HCEC 1CT (cell line): ENCODE data around the gene TAB2.
"Not testable (repeated sequence)": the region's sequence is repeated elsewhere in the genome, so short reads cannot be mapped to it uniquely, and the experiment has no call there.

Experiments
- DNase-seq: peaks from one replicate; pipeline ENCODE4 v3.0.0-alpha.2; 2017

The TAB2 gene

GRCh38 chr6:149313861-149314260 is 3.7 kb upstream of the TAB2 start:
- DNase-seq, result no peak

DNA sequence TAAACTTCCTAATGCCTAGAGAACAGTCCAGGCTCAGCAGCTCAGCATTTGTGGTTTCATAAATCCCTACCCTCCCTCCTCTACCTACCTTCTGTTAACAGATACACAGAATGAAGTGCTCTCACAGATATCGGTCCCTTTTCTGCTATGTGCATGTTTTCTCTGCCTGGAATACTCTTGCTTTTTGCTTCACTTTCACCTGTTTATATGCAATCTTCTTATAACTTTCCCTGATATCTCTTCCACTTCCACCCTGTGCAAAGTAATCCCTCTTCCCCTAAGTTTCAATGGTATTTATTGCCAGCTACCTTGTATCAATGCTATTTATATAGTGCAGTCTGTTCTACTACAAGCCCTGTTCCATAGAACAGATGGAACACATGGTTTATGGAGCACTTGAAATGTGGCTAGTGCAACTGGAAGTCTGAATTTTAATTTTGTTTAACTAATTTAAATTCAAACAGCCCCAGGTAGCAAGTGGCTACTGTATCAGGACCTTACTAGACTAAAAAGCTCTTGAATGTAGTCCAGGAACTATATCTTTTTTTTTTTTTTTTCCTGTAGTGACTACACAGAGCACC is 3.1 kb upstream of the TAB2 start:
- DNase-seq, result no peak

GRCh38 chr6:149316108-149316727 is 1.3 kb upstream of the TAB2 start:
- no peak for DNase-seq

GRCh38 chr6:149316740-149317643 is 520 bp upstream of the TAB2 start:
- peak; percentile 92 for DNase-seq

- no peak for DNase-seq
Observed at GRCh38 chr6:149318581-149319286, 1.2 kb downstream of the TAB2 start.

- no peak for DNase-seq
Observed at GRCh38 chr6:149319422-149319821, 1.9 kb downstream of the TAB2 start.

DNA sequence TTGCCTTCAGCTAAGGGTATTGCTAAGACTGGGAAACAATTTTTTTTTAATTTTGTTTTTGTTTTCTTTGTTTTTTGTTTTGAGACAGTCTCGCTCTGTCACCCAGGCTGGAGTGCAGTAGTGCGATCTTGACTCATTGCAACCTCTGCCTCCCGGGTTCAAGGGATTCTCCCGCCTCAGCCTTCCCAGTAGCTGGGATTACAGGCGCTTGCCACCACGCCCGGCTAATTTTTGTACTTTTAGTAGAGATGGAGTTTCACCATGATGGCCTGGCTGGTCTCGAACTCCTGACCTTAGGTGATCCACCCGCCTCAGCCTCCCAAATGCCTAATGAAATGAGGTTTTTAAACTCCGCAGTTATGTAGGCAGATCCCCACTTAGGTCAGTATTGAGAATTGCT is 2.5 kb downstream of the TAB2 start:
- not testable (repeated sequence) for DNase-seq

GRCh38 chr6:149320796-149321195 is 3.3 kb downstream of the TAB2 start:
- no peak for DNase-seq

GRCh38 chr6:149323353-149323752 is 5.8 kb downstream of the TAB2 start:
- DNase-seq, result no peak

- DNase-seq, result no peak
Observed at GRCh38 chr6:149323925-149324324, 6.4 kb downstream of the TAB2 start.

DNA sequence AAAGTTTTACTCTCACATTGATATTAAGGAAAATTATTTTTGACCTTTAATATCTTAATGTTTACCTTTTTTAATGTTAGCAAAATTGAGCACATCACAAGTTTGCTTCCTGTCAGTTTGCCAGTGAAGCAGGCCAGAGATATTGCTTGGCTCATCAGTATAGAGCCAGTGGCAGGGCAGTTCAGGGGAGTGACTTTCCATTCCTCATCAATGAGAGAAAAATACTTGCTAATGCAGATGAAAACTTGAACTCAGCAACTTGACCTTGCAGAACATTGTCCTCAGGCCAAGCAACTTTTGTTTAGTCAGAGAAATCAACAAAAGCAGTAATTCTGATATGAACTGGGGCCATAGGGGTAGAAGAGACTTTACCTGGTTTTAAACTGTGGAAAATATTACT is 6.9 kb downstream of the TAB2 start:
- no peak for DNase-seq

DNA sequence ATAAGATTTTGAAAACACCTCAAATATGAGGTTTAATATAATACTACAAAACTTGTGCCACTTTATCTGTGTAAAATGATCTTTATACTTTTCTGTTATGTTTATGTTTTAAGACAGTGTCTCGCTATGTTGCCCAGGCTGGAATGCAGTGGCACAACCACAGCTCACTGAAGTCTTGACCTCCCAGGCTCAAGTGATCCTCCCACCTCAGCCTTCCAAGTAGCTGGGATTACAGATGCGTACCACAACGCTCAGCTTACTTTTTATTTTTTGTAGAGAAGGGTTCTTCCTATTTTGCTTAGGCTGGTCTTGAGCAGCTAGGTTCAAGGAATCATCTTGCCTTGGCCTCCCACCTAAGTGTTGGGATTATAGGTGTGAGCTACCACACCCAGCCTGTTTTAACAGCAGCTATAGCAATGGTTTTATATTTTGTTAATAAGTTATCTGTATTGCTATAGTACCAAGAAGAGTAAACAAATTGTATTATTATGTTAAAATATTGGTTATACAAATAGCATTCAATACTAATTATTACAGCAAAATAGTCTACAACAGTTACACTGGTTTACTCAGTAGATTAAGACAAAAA is 8.2 kb downstream of the TAB2 start:
- DNase-seq, result no peak

GRCh38 chr6:149327638-149328037 is 10.1 kb downstream of the TAB2 start:
- DNase-seq, result no peak

DNA sequence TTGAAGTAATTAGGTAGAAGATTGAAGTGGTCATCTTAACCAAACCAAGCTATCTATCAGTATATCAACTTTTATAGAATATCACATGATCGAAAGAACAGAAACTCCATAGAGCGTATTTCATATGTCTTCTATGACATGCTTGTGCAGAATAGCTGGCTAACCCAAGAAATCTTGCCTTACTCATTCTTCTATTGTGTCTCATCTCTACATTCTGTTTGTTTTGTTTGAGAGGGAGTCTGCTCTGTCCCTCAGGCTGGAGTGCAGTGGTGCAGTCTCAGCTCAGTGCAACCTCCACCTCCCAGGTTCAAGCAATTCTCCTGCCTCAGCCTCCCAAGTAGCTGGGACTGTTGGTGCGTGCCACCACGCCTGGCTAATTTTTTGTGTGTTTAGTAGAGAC is 10.6 kb downstream of the TAB2 start:
- DNase-seq, result no peak

- no peak for DNase-seq
Observed at GRCh38 chr6:149329529-149329928, 12.0 kb downstream of the TAB2 start.

- no peak for DNase-seq
Observed at GRCh38 chr6:149330133-149330532, 12.6 kb downstream of the TAB2 start.

DNA sequence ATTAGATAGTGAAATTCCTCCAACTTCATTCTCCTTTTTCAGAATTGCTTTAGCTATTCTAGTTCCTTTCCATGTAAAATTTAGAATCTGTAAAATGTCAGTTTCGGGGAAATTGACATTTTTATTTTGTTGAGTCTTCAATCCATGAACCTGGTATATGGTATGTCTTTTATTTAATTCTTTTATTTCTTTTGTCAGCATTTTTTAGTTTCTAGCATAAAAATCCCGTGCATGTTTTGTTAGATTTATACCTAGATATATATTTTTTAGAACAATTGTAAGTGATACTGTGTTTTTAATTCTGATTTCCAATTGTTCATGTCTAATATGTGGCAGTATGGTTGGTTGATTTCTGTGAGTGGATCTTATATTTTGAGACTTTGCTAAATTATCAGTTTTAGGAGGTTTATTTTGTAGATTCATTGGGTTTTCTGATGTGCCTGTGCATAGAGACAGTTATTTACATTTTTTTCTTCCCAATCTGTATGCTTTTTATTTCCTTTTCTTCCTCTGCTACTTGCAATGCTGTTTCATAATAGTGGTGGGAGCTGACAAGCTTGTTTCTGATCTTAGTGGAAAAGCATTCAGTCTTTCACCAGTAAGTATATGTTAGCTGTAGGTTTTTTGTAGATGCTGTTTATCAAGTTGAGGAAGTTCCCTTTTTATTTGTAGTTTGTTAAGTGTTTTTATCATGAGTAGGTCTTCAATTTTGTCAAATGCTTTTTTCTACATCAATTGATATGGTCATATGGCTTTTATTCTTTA is 13.7 kb downstream of the TAB2 start:
- no peak for DNase-seq

GRCh38 chr6:149331871-149332270 is 14.4 kb downstream of the TAB2 start:
- no peak for DNase-seq

DNA sequence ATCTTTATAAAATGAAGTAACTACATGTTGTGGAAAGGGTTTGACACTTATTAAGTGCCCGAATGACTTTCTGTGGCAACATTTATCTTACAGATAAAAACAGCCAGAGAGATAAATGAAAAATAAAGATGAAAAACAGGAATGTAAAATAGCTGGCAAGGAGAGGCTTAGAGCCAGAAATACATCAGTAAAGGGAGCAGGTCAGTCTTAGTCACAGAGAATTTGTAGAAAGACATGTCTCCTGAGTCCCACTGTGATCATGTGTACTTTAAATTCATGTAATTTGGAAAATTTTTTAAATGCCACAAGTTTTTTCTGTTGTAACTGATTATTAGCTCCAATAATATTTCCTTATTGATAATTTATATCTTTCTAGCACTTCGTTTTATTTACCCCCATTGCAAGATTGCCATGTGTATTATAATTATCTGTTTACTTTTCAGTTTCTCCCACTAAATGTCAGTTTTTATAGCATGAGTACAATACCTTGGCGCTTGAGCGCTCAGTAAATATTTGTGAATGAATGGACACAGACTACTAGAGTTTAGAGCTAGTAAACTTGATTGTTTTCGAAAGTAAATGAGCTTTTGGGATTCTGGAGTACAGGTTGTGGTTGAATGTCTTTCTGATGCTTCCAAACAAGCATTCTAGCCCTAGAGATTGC is 15.2 kb downstream of the TAB2 start:
- peak; percentile 43 for DNase-seq

GRCh38 chr6:149333266-149333620 is 15.7 kb downstream of the TAB2 start:
- DNase-seq, result no peak

GRCh38 chr6:149334201-149334600 is 16.7 kb downstream of the TAB2 start:
- DNase-seq, result peak; percentile 67

GRCh38 chr6:149334682-149335160 is 17.2 kb downstream of the TAB2 start:
- DNase-seq, result peak; percentile 92
